Loucy (cell line): ENCODE results near the gene ZBTB7B.
A peak's percentile ranks its signal among the peaks of the same experiment; 100 is the strongest.

ENCODE experiments used
- H2AFZ ChIP-seq: fragments of 200-600 bp; sonication (generic); 2 replicates; pipeline ENCODE4 v1.6.0; 2016; ENCODE audit warnings: antibody characterized with exemption, mild to moderate bottlenecking, low read length, moderate library complexity
- H3F3A ChIP-seq: fragments of 200-600 bp; 2 replicates; pipeline ENCODE4 v1.6.0; 2016; ENCODE audit warnings: antibody characterized with exemption, low read depth, mild to moderate bottlenecking
- H3K27me3 ChIP-seq: fragments of 200-600 bp; sonication (generic); 2 replicates; pipeline ENCODE4 v1.6.1; 2014; ENCODE audit warnings: low read length, mild to moderate bottlenecking; ENCODE audit not compliant: insufficient read depth, poor library complexity, severe bottlenecking
- H3K36me3 ChIP-seq: fragments of 200-600 bp; sonication (generic); 2 replicates; pipeline ENCODE4 v1.6.1; 2016; ENCODE audit warnings: low read length; ENCODE audit not compliant: insufficient read depth
- H3K4me1 ChIP-seq: fragments of 200-600 bp; sonication (generic); 2 replicates; pipeline ENCODE4 v1.5.1; 2014; ENCODE audit warnings: low read length, mild to moderate bottlenecking; ENCODE audit not compliant: insufficient read depth, poor library complexity, severe bottlenecking
- H3K4me2 ChIP-seq: fragments of 200-600 bp; sonication (generic); 2 replicates; pipeline ENCODE4 v1.6.0; 2014; ENCODE audit warnings: antibody characterized with exemption, low read length, low read depth, mild to moderate bottlenecking; ENCODE audit not compliant: poor library complexity, severe bottlenecking
- H3K4me3 ChIP-seq: fragments of 200-600 bp; sonication (generic); 2 replicates; pipeline ENCODE4 v1.5.1; 2014; ENCODE audit warnings: low read length, mild to moderate bottlenecking, mixed read lengths; ENCODE audit not compliant: poor library complexity, severe bottlenecking
- H3K79me2 ChIP-seq: fragments of 200-600 bp; sonication (generic); 2 replicates; pipeline ENCODE4 v1.6.1; 2014; ENCODE audit warnings: low read length; ENCODE audit not compliant: insufficient read depth
- H3K9ac ChIP-seq: fragments of 200-600 bp; sonication (generic); 2 replicates; pipeline ENCODE4 v1.6.0; 2014; ENCODE audit warnings: mild to moderate bottlenecking, low read depth, low read length, moderate library complexity; ENCODE audit not compliant: poor library complexity, severe bottlenecking
- H3K9me2 ChIP-seq: fragments of 200-600 bp; sonication (generic); replicated peaks from 2 replicates; pipeline ENCODE4 v1.6.1; 2016; ENCODE audit warnings: low read depth, low read length, mixed read lengths
- H3K9me3 ChIP-seq: fragments of 200-600 bp; sonication (generic); 2 replicates; pipeline ENCODE4 v1.6.1; 2014; ENCODE audit warnings: mild to moderate bottlenecking, antibody characterized with exemption, low read length, low read depth; ENCODE audit not compliant: insufficient read depth
- H4K20me1 ChIP-seq: fragments of 200-600 bp; sonication (generic); 2 replicates; pipeline ENCODE4 v1.6.0; 2014; ENCODE audit warnings: antibody characterized with exemption, low read length, mild to moderate bottlenecking; ENCODE audit not compliant: insufficient read depth, poor library complexity, severe bottlenecking
- CTCF ChIP-seq: fragments of 200-600 bp; sonication (generic); conservative IDR thresholded peaks from 2 replicates; pipeline ENCODE4 v1.5.1; 2014; ENCODE audit warnings: mild to moderate bottlenecking, antibody characterized with exemption, low read length
- EZH2phosphoT487 ChIP-seq: fragments of 200-600 bp; IDR thresholded peaks from 2 replicates; pipeline ENCODE4 v1.6.1; 2018; ENCODE audit warnings: antibody characterized with exemption, mild to moderate bottlenecking, moderate library complexity, borderline replicate concordance

ZBTB7B gene

GRCh38 chr1:155052439-155053395 lies 50.1 kb downstream of the ZBTB7B start:
- Histone ChIP-seq H3K27me3 (no peaks in the 10 kb centered on the region), H3K9me3 (no peaks in the 10 kb centered on the region), H3K9ac (peak overlapping the region; percentile 71), H3F3A (no peaks in the 10 kb centered on the region), H3K4me2 (peak overlapping the region; percentile 86), H3K4me3 (peak overlapping the region; percentile 79), H4K20me1 (no peaks in the 10 kb centered on the region), H3K36me3 (no peaks in the 10 kb centered on the region), H2AFZ (peak overlapping the region; percentile 83), H3K4me1 (peaks cover 23% of the 10 kb centered on the region), H3K9me2 (no peaks in the 10 kb centered on the region), H3K79me2 (no peaks in the 10 kb centered on the region; the same call in 1 of the 2 replicates)
- TF ChIP-seq EZH2phosphoT487 (no peak), CTCF (peak; percentile 54)

GRCh38 chr1:155053531-155054105 lies 51.0 kb downstream of the ZBTB7B start:
- Histone ChIP-seq H3K27me3 (no peaks in the 10 kb centered on the region), H2AFZ (no peak overlapping the region), H3K9ac (peak overlapping the region; percentile 71), H3K9me3 (no peaks in the 10 kb centered on the region), H3K79me2 (no peaks in the 10 kb centered on the region; the same call in 1 of the 2 replicates), H3K4me1 (peaks cover 23% of the 10 kb centered on the region), H3K9me2 (no peaks in the 10 kb centered on the region), H3K4me3 (peak overlapping the region; percentile 79), H3F3A (no peaks in the 10 kb centered on the region), H4K20me1 (no peaks in the 10 kb centered on the region), H3K4me2 (peak overlapping the region; percentile 86), H3K36me3 (no peaks in the 10 kb centered on the region)
- no peak for TF ChIP-seq EZH2phosphoT487
- TF ChIP-seq CTCF: no peak

GRCh38 chr1:155057104-155057503 lies 54.5 kb downstream of the ZBTB7B start:
- H3K27me3 ChIP-seq: no peaks in the 10 kb centered on the region
- TF ChIP-seq EZH2phosphoT487: no peak
- TF ChIP-seq CTCF: no peak
- no peak overlapping the region for H3K9ac ChIP-seq
- H3K9me2 ChIP-seq: no peaks in the 10 kb centered on the region
- H3K36me3 ChIP-seq: no peaks in the 10 kb centered on the region
- no peaks in the 10 kb centered on the region for H3F3A ChIP-seq
- H3K4me2 ChIP-seq: no peak overlapping the region
- H3K4me1 ChIP-seq: peaks cover 26% of the 10 kb centered on the region
- H3K79me2 ChIP-seq: no peaks in the 10 kb centered on the region; the same call in 1 of the 2 replicates
- H2AFZ ChIP-seq: no peak overlapping the region
- H3K9me3 ChIP-seq: no peaks in the 10 kb centered on the region
- no peak overlapping the region for H3K4me3 ChIP-seq
- H4K20me1 ChIP-seq: no peaks in the 10 kb centered on the region
